ENCODE data around the gene AOC2.
A peak's percentile ranks its signal among the peaks of the same experiment; 100 is the strongest.
"Not testable (repeated sequence)": the region's sequence is repeated elsewhere in the genome, so short reads cannot be mapped to it uniquely, and the experiment has no call there.

The AOC2 gene

DNA sequence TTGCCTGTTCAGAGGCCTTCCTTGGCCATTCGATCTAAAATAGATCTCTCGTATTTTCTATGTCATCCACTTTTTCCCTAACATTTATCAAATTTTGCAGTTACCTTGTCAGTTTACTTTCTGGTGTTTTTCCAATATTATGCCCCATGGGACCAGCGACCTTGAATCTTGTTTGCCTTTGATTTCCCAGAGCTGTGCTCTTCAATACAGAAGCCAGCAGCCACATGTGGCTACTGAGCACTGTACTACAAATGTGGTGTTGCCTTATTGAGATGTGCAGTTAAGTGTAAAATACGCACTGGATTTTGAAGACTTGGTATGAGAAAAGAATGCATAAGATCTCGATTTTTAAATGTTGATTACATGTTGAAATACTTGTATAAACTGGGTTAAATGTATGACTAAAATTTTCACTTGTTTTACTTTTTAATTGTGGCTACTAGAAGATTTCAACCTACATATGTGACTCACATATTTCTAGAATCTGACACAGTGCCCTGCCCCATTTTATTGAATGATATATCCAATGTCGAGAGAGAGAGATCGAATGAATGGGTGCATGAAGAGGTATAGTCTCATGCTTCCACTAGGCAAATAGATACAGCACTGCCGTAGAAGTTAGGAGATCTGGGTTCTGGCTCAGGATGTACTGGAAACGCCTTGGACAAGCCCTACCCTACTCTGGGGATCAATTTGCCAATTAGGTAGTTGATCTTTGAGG, 12.0 kb upstream of the AOC2 start:
- no peak for DNase-seq (ENCODE audit: extremely low spot score, insufficient read length, low read depth)
- FAIRE-seq, result no peak

DNA sequence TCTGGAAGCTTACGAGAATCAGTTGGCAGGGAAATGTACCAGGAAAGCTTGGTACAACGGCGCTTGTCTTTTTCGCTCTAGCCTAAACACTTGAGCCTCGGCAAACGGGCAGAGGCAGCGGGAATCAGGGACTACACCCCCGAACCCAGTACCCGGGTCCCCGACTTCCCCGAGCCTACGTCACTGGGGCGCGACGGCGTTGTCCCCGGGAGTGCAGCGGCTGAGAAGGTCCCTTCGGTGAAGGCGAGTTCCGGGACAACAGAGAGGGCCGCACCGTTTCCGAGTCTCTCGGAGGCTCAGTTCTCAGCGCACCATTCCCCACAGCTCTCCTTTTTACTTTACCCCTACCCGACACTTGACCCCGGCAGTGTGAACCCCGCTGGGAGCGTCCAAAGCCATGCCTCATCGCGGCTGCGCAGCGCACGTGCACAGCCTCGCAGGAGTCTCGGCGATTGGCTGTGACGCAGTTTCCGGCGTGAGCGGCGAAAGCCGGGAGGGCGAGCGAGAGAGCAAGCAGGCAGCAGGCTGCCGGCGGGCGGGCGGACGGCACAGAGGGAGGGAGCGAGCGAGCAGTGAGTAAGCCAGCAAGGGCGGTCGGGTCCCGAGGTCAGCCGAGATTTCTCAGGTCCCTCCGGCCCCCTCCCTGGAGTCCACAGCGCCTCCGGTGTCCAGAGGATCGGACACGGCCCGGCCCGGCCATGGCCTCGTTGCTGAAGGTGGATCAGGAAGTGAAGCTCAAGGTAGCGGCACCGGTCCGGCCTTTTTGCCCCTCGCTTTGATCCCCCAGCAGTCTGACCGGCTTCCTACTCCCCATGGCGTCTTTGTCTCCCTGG, 11.2 kb upstream of the AOC2 start, which contains the start of gene PSME3:
Gene PSME3 (plus strand): TSS at position 464 of the 833 bp plus-strand sequence. CDS start 235 bp downstream, at position 699.
- DNase-seq (ENCODE audit: extremely low spot score, insufficient read length, low read depth), result peak; percentile 85
- FAIRE-seq, result peak; percentile 71

DNA sequence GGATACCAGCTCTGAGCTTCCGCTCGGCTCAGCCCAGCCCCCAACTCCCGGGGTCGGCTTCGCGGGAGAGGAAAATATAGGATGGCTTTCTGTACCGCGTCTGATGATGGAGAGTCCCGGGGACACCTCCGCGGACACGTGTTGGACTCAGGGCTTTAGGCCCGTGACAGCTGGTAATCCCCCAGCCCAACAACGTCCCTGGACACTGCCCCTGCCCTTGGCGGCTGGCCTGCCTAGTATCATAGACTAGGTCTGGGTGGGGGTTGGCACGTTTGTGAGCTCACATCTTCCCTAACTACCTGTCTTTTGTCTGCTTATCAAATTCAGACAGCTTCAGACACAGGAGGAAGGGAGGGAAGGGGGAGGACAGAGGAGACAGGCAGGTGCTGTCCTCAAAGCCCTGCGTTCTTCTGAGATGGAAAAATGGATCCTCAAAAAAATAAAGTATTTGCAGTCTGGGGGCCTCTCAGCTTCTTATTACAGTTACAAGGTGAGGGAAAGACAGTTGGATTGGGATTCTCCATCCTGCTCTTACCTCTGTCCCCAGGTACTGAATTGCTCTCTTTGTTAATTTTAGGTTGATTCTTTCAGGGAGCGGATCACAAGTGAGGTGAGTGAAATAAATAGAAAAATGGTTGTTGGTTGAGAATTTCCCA, 10.5 kb upstream of the AOC2 start:
- no peak for FAIRE-seq
- no peak for DNase-seq (ENCODE audit: extremely low spot score, insufficient read length, low read depth)

DNA sequence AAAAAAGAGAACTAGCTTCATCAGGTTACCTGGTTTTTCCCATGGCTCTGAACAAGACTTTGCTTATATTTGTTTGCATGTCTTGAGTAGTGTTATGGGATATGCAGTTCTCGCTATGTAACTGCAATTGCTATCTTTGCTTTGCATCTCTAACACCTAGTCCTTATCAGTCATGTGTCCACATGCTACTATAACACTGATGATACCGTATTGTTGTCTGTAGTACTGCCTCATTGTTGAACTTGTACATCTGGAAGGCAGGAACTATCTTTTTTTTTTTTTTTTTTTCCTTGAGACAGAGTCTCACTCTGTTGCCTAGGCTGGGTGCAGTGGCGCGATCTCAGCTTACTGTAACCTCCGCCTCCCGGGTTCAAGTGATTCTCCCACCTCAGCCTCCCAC, 8.6 kb upstream of the AOC2 start:
- DNase-seq (ENCODE audit: extremely low spot score, insufficient read length, low read depth) (no peak), FAIRE-seq (no peak)

DNA sequence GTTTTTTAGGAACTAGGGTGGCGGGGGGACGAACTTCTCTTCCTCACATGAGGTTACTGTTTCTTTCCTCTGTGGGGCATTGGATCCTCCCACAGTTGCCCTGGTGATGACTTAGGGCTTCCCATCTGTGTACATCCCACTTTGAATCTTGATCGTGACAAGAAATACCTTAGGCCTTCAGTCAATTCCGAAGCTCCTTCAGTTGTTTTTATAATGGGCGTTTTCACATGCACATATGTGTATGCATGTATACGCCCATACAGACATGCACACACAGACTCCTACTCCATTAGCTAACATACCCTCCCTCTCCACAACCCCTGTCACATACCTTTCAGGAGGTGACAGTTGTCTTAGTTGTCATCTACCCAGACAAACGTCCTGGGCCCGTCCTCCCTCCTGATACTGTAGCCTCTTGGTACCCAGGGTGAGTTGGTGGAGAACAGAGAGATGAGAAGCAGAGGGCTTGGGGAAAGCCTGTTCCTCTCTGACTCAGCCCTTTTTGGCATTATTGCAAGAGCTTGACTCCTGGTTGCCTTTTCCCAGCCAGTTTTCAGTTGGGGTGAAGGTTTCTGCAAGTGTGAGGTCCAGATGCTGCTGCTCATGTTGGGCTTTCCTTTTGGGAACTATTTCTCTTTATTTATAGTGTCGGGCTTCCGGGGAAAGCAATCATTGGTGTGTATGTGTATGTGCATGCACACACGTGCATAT, 2.2 kb upstream of the AOC2 start:
- no peak for FAIRE-seq

DNA sequence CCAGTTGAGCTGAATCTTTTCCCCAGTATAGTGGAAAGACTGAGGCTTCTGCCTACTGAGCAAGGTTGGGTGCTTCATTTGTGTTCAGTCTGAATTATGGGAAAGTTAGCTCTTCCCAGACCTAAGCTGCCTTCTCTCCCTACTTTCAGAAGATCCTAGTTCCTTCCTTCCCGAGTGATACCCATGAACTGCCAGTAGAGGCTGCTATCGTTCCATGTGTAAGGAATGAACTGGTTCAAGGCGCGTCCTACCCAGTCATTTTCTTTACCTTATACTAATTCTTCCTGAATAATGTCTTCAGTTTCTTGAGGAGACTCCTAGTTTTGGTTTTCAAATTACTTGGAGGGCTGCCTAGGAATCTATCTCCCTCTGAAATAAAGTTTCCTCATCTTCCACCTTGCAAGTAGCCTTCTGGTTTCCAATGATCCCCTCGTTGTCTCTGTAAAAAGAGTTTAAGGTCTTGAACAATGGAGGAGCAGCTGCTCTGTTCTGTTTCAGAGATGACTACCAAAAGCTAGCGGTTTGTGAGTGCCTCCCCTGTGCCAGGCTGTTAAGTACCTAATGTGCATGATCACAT, 934 bp upstream of the AOC2 start:
- DNase-seq (ENCODE audit: extremely low spot score, insufficient read length, low read depth) (peak; percentile 20), FAIRE-seq (no peak)

More for the DNA sequence above, 2.2 kb upstream of the AOC2 start:
- no peak for DNase-seq (ENCODE audit: extremely low spot score, insufficient read length, low read depth)

DNA sequence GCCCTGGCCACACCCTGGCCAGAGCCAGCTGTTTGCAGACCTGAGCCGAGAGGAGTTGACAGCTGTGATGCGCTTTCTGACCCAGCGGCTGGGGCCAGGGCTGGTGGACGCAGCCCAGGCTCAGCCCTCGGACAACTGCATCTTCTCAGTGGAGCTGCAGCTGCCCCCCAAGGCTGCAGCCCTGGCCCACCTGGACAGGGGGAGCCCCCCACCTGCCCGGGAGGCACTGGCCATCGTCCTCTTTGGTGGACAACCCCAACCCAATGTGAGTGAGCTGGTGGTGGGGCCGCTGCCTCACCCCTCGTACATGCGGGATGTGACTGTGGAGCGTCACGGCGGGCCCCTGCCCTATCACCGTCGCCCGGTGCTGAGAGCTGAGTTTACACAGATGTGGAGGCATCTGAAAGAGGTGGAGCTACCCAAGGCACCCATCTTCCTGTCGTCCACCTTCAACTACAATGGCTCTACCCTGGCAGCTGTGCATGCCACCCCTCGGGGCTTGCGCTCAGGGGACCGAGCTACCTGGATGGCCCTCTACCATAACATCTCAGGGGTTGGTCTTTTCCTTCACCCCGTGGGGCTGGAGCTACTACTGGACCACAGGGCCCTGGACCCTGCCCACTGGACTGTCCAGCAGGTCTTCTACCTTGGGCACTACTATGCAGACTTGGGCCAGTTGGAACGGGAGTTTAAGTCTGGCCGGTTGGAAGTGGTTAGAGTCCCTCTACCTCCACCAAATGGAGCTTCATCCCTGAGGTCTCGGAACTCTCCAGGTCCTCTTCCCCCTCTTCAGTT, 578 bp downstream of the AOC2 start:
- DNase-seq (ENCODE audit: extremely low spot score, insufficient read length, low read depth) (no peak), FAIRE-seq (no peak)

DNA sequence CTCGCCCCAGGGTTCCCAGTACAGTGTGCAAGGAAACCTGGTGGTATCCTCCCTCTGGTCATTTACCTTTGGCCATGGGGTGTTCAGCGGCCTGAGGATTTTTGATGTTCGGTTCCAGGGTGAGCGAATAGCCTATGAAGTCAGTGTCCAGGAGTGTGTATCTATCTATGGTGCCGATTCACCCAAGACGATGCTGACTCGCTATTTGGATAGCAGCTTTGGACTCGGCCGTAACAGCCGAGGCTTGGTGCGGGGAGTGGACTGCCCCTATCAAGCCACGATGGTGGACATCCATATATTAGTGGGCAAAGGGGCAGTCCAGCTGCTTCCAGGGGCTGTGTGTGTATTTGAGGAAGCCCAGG, 1.2 kb downstream of the AOC2 start:
- no peak for DNase-seq (ENCODE audit: extremely low spot score, insufficient read length, low read depth)
- FAIRE-seq, result no peak

DNA sequence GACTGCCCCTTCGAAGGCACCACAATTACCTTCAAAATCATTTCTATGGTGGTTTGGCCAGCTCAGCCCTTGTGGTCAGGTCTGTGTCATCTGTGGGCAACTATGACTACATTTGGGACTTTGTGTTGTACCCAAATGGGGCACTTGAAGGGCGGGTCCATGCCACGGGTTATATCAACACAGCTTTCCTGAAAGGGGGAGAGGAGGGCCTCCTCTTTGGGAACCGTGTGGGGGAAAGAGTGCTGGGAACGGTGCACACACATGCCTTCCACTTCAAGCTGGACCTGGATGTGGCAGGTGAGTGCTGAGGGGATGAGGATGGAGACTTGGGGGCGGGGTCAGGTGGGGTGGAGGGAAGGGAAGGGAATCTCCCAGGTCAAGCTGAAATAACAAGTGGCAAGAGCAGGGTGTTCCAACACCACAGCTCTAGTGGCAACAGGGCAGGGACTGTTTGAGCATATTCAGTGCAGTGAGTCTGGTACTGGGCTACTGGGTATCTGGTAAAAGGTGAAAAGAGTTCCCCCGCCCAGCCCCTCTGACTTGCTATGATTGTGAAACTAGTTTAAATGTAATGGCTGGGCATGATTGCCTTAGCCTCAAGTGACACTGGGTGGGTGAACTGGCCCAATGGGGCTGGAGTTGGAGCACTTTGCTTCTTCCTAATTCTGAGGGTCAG, 1.7 kb downstream of the AOC2 start:
- DNase-seq (ENCODE audit: extremely low spot score, insufficient read length, low read depth), result no peak
- FAIRE-seq, result no peak

DNA sequence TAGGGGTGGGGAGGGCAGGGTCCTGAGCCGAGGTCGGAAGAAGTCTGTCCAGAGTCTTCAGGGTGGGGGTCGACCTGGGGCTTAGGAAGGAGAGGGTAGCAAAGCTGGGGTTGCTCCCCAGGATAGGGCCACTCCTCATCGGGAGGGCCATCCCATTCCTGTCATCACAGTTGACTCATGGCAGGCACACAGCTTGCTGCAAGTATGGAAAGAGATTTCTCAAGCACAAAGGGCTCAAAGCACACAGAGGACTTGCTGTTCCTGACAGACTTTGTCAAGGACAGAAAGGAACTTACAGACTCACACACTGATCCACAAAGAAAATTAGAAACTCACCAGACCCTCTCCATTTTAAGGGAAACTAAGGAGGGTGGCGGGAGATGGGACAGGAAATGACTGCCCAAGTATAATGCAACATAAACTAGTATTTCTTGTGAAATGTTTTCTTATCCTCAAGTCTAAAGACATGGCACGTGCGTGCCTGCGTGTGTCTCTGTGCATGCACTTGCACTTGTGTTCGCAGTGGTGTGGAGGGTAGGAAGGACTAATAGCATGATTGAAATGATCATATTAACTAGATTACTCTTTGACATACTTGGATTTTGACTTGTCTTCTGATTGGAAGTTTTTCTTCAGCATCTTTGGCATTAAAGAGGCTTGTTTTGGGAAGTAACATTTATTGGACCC, 2.4 kb downstream of the AOC2 start:
- FAIRE-seq (no peak), DNase-seq (ENCODE audit: extremely low spot score, insufficient read length, low read depth) (no peak)

DNA sequence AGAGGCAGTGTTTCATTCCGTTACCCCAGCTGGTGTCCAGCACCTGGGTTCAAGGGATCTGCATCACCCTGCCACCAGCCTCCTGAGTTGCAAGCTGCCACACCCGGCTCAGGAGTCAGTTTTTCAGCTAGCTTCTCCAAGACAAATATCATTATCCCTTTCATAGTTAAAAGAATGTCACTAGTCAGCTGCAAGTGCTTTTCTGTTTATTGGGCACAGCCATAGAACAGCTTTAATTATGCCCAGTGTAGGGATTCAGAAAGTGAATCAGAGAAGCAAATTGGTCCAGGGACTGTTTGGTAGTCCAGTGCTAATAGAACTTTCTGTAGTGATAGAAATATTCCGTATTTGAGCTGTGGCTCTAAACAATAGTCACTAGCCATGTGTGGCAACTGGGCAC, 3.7 kb downstream of the AOC2 start:
- no peak for FAIRE-seq
- DNase-seq (ENCODE audit: extremely low spot score, insufficient read length, low read depth), result no peak

DNA sequence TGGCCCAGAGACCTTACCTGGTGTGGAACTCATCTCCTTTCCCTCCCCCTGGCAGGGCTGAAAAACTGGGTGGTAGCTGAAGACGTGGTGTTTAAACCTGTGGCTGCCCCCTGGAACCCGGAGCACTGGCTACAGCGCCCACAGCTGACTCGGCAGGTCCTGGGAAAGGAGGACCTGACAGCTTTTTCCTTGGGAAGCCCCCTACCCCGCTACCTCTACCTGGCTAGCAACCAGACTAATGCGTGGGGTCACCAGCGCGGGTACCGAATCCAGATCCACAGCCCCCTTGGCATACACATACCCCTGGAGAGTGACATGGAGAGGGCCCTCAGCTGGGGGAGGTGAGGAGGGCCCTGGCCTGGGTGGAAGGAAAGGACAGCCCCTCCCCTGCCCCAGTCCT, 4.7 kb downstream of the AOC2 start:
- no peak for FAIRE-seq
- DNase-seq (ENCODE audit: extremely low spot score, insufficient read length, low read depth), result no peak

DNA sequence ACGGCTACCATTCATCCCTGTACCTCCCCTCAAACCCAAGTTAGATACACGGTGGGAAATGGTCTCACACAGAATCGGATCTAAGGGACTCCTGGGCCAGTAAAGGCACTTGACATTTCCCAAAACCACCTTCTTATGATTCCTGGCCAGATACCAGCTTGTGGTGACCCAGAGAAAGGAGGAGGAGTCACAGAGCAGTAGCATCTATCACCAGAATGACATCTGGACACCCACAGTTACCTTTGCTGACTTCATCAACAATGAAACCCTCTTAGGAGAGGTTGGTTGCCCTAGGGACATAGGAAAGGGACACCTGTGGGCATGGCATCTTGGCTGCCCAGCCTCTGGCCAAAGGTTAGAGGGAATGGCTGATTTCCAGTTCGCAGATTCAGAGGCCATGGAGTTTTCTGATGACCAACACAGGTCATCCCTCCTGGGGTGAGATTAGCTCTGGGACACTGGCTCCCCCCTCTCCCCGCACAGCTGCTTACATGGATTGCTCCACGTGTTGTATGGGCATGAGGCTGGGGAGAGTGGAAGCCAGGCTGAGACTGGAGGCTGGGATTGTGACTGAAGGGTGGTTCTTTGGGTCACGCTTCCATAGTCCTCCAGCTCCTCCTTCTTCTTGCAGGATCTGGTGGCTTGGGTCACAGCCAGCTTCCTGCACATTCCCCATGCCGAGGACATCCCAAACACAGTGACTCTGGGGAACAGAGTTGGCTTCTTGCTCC, 5.2 kb downstream of the AOC2 start:
- no peak for DNase-seq (ENCODE audit: extremely low spot score, insufficient read length, low read depth)
- no peak for FAIRE-seq

DNA sequence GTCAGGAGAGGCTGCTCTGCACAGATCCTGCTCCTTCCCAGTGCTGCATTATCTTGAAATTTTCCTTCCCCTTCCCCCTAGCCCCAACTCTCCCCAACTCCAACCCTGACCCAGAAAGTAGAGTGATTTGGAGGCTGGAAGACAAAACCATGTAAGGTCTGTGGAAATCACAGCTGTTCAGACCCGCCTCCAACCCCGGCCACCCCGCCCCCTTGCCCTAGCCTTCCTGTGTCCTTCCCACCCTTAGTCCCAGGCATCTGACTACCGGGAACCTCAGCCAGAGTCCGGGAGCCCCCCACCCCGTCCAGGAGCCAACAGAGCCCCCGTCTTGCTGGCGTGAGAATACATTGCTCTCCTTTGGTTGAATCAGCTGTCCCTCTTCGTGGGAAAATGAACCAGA, 6.6 kb downstream of the AOC2 start, which contains the start of gene AOC3:
Gene AOC3 (plus strand): TSS at position 246 of the 400 bp plus-strand sequence. CDS start 145 bp downstream, at position 391.
- DNase-seq (ENCODE audit: extremely low spot score, insufficient read length, low read depth) (no peak), FAIRE-seq (no peak)

DNA sequence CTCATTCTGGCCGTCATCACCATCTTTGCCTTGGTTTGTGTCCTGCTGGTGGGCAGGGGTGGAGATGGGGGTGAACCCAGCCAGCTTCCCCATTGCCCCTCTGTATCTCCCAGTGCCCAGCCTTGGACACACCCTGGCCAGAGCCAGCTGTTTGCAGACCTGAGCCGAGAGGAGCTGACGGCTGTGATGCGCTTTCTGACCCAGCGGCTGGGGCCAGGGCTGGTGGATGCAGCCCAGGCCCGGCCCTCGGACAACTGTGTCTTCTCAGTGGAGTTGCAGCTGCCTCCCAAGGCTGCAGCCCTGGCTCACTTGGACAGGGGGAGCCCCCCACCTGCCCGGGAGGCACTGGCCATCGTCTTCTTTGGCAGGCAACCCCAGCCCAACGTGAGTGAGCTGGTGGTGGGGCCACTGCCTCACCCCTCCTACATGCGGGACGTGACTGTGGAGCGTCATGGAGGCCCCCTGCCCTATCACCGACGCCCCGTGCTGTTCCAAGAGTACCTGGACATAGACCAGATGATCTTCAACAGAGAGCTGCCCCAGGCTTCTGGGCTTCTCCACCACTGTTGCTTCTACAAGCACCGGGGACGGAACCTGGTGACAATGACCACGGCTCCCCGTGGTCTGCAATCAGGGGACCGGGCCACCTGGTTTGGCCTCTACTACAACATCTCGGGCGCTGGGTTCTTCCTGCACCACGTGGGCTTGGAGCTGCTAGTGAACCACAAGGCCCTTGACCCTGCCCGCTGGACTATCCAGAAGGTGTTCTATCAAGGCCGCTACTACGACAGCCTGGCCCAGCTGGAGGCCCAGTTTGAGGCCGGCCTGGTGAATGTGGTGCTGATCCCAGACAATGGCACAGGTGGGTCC, 7.2 kb downstream of the AOC2 start:
- DNase-seq (ENCODE audit: extremely low spot score, insufficient read length, low read depth); FAIRE-seq: not testable (repeated sequence)

DNA sequence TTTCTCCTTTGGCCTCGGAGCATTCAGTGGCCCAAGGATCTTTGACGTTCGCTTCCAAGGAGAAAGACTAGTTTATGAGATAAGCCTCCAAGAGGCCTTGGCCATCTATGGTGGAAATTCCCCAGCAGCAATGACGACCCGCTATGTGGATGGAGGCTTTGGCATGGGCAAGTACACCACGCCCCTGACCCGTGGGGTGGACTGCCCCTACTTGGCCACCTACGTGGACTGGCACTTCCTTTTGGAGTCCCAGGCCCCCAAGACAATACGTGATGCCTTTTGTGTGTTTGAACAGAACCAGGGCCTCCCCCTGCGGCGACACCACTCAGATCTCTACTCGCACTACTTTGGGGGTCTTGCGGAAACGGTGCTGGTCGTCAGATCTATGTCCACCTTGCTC, 8.0 kb downstream of the AOC2 start:
- no peak for DNase-seq (ENCODE audit: extremely low spot score, insufficient read length, low read depth)
- no peak for FAIRE-seq

All from GM18507 (cell line).